Esophagus muscularis mucosa (tissue), 4 donors: ENCODE data around the gene LHX2. TPM values are rescaled to one million over a fixed set of nuclear protein-coding genes. Genes with fewer than 3 reads are reported as not detected.

Source experiments
- DNase-seq: peaks from one replicate; pipeline ENCODE4 v3.0.0-alpha.2; 2017; ENCODE audit errors: extremely low spot score
- H3K27ac ChIP-seq, 4 donors: fragments of 200-600 bp; sonication (generic); replicated peaks in 1 of 4; 1 replicate in 3 of 4; 2 replicates in 1 of 4; pipeline ENCODE4 v1.5.1; 2016 to 2019; ENCODE audit warnings: mild to moderate bottlenecking in 1 of 4
- H3K27me3 ChIP-seq, 4 donors: fragments of 200-600 bp; sonication (generic); one replicate each; pipeline versions ENCODE4 v1.5.1 to v1.6.0; 2016 to 2019
- H3K36me3 ChIP-seq, 4 donors: fragments of 200-600 bp; sonication (generic); one replicate each; pipeline ENCODE4 v1.5.1; 2016 to 2019
- H3K4me1 ChIP-seq, 4 donors: fragments of 200-600 bp; sonication (generic); one replicate each; pipeline ENCODE4 v1.5.1; 2016 to 2019
- H3K4me3 ChIP-seq, 4 donors: fragments of 200-600 bp; sonication (generic); 1 replicate in 2 of 4; 2 replicates in 2 of 4; pipeline ENCODE4 v1.5.1; 2016 to 2019; ENCODE audit warnings: mild to moderate bottlenecking in 4 of 4, moderate library complexity in 1 of 4
- H3K9me3 ChIP-seq, 4 donors: fragments of 200-600 bp; sonication (generic); 1 replicate in 3 of 4; 2 replicates in 1 of 4; pipeline ENCODE4 v1.5.1; 2016 to 2019
- EP300 ChIP-seq: sonication (generic); formaldehyde crosslinking; IDR thresholded peaks from one replicate; pipeline ENCODE4 v1.6.1; 2017; ENCODE audit warnings: antibody characterized with exemption
- POLR2A ChIP-seq: fragments of 450-650 bp; IDR thresholded peaks from one replicate; pipeline ENCODE4 v1.6.1; 2017; ENCODE audit warnings: antibody characterized with exemption, moderate library complexity, mild to moderate bottlenecking, low read depth
- POLR2AphosphoS5 ChIP-seq, 2 donors: sonication (generic); formaldehyde crosslinking; IDR thresholded peaks; one replicate each; pipeline ENCODE4 v1.6.1; 2017; ENCODE audit warnings: antibody characterized with exemption in 2 of 2
- WGBS: methylation state at CpG from one replicate; pipeline ENCODE4 v1.1.5; 2018; 5-methylcytosine and 5-hydroxymethylcytosine counted together
- intact Hi-C: fragments of 100-400 bp; cut with DNase I; formaldehyde crosslinking; loops from one replicate; pipeline ENCODE4 v1.15.1; 2023
- total RNA-seq, 4 donors: library from RNA; depleted of rRNA; stranded (reverse); fragments of >200 nt; gene quantifications; one replicate each; pipeline versions ENCODE4 v1.1.0 to v1.2.1, GENCODE V29; 2016
- TF ChIP-seq, protein P1 (sequence below), 3 experiments: fragments of 200-600 bp in 2 of 3; fragments of 450-650 bp in 1 of 3; sonication (generic) in 2 of 3; IDR thresholded peaks; one replicate each; pipeline ENCODE4 v1.5.1; 2017 to 2019; ENCODE audit warnings: antibody characterized with exemption in 3 of 3, mild to moderate bottlenecking in 2 of 3, moderate library complexity in 1 of 3

Gene LHX2
- total RNA-seq, 4 donors from 2014 or later, result not detected

DNA sequence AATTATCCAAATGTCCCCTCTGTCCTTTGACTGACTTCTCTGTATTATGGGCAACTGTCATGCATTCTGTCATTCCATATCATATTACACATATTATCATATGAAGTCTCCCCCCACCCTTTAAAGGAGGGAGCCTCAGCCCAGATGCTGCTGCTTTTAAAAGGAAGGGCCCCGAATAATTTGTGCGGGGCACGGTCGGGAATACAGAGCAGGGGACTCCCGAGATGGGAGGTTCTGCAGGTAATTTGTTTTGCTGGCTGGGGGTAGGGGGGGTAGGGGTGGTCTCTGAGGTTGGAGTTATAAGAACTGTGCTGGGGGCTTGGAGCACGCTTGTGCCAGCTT, 10.1 kb upstream of the LHX2 start:
- intact Hi-C loops, result no loop called here
- WGBS, result 10% methylated on average over 6 of the region's 6 CpGs
- no peak overlapping the region for H3K27ac ChIP-seq
- no peaks in the 10 kb centered on the region for H3K9me3 ChIP-seq
- no peak for DNase-seq
- H3K4me3 ChIP-seq, result no peak overlapping the region
- TF ChIP-seq POLR2A (no peak), POLR2AphosphoS5 (IDR thresholded peaks at IDR 0.05) (no peak)
- no peaks in the 10 kb centered on the region for H3K36me3 ChIP-seq
- H3K27me3 ChIP-seq, result peaks cover 4 to 98% (median 85%) of the 10 kb centered on the region in 4 donors
- H3K4me1 ChIP-seq, result peaks cover 6 to 42% (median 37%) of the 10 kb centered on the region in 4 donors

DNA sequence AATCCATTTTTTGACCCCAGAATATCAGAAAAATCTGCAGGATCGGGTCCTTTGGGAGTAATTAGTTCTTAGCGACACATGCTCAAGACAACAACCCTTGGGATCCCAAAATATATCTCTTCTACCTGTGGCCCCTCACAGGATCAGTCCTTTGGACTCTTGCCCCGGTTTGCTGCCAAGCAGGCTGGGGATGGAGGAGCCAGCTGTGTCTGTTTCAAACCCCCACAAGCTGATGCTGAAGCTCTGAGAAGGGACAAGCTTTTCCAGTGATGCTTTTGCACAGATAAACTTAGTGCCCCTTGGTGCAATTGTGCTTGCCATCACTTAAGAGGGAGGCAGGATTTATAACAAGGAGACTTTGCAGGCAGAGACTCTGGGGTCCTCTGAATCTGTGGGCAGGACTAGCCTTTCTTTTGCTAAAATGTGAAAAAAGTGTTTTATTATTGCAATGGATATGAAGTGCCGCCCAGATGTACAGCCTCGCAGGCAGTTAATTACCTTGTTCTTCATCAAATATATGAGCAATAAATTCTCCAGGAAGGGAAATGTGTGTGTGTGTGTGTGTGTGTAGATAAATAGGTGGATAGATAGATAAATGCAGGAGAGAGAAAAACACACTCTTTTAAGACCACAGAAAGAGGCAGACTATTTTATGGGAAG, 9.6 kb upstream of the LHX2 start:
- Histone ChIP-seq H3K27ac (no peak overlapping the region), H3K9me3 (no peaks in the 10 kb centered on the region), H3K4me1 (peaks cover 6 to 36% (median 31%) of the 10 kb centered on the region in 4 donors), H3K4me3 (no peak overlapping the region), H3K36me3 (no peaks in the 10 kb centered on the region), H3K27me3 (peaks cover 4 to 98% (median 85%) of the 10 kb centered on the region in 4 donors)
- DNase-seq, result no peak
- intact Hi-C loops, result no loop called here
- TF ChIP-seq POLR2AphosphoS5 (IDR thresholded peaks at IDR 0.05) (no peak), POLR2A (no peak), EP300 (no peak)
- TF ChIP-seq, protein P1, sequence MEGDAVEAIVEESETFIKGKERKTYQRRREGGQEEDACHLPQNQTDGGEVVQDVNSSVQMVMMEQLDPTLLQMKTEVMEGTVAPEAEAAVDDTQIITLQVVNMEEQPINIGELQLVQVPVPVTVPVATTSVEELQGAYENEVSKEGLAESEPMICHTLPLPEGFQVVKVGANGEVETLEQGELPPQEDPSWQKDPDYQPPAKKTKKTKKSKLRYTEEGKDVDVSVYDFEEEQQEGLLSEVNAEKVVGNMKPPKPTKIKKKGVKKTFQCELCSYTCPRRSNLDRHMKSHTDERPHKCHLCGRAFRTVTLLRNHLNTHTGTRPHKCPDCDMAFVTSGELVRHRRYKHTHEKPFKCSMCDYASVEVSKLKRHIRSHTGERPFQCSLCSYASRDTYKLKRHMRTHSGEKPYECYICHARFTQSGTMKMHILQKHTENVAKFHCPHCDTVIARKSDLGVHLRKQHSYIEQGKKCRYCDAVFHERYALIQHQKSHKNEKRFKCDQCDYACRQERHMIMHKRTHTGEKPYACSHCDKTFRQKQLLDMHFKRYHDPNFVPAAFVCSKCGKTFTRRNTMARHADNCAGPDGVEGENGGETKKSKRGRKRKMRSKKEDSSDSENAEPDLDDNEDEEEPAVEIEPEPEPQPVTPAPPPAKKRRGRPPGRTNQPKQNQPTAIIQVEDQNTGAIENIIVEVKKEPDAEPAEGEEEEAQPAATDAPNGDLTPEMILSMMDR (IDR thresholded peaks at IDR 0.05), result no peak
- WGBS, result 4% methylated on average over 5 of the region's 5 CpGs

DNA sequence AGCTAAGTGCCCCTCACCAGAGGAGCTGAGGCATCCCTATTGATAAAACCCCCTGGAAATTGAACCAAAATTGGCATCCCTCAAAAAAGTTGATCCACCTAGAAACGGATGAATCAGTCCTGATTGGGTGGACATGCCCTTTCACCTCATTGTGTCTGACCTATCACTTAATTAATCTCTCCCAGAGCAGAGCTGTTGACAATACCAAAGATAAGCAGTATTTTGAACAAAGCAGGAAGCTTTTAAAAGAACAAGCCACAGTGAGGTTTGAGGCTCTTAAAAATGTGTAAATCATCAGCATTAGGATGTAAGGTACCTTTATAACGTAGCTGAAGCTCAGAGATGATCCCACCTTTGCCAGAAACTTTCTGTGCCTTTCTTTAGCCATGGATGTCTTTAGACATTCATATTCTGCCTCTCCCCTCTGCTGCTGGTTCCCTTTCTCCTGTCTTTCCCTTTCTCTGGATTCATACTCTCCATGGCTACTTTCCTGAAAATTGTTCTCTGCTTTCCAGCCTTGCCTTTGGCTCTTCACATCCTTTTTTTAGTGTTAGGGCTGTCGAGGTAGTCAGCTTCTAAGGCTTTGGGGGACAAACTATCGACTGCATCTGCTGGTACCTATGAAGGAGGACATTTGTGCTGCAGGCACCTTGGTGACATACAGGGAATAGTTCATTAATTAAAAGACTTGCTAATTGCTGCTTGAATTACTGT, 7.8 kb upstream of the LHX2 start:
- Histone ChIP-seq H3K9me3 (no peaks in the 10 kb centered on the region), H3K27ac (no peak overlapping the region), H3K4me1 (peaks cover 16 to 32% (median 28%) of the 10 kb centered on the region in 4 donors), H3K27me3 (peaks cover 11 to 98% (median 85%) of the 10 kb centered on the region in 4 donors), H3K36me3 (no peaks in the 10 kb centered on the region), H3K4me3 (no peak overlapping the region)
- WGBS, result 8% methylated on average over 4 of the region's 4 CpGs
- TF ChIP-seq POLR2AphosphoS5 (IDR thresholded peaks at IDR 0.05), result no peak
- intact Hi-C loops, result no loop called here
- no peak for DNase-seq

DNA sequence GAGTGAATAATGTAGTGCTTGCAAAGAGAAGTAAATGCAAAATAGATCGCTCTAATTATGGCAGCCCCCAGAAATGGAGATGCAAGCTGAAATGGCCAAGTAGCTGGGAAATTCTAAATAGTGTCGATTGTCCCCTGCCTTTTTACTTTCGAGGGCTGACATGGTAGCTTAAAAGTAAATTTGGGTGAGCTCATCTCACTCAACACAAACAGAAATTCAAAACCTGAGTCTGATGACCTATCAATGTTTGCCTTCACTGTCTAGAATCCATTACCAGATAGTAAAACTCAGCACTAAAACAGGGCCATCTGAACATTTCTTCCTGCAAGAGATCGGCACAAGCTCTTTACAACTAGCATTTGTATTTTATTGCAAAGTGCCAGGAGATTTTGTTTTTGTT, 7.0 kb upstream of the LHX2 start:
- 12% methylated on average over 4 of the region's 4 CpGs for WGBS
- Histone ChIP-seq H3K4me3 (no peak overlapping the region), H3K27me3 (peaks cover 11 to 100% (median 88%) of the 10 kb centered on the region in 4 donors), H3K27ac (no peak overlapping the region), H3K36me3 (no peaks in the 10 kb centered on the region), H3K9me3 (no peaks in the 10 kb centered on the region), H3K4me1 (peaks cover 12 to 35% (median 28%) of the 10 kb centered on the region in 4 donors)
- intact Hi-C loops, result no loop called here
- TF ChIP-seq EP300, result no peak
- no peak for TF ChIP-seq POLR2A
- TF ChIP-seq, protein P1 (IDR thresholded peaks at IDR 0.05), result no peak
- no peak for TF ChIP-seq POLR2AphosphoS5 (IDR thresholded peaks at IDR 0.05)
- no peak for DNase-seq

DNA sequence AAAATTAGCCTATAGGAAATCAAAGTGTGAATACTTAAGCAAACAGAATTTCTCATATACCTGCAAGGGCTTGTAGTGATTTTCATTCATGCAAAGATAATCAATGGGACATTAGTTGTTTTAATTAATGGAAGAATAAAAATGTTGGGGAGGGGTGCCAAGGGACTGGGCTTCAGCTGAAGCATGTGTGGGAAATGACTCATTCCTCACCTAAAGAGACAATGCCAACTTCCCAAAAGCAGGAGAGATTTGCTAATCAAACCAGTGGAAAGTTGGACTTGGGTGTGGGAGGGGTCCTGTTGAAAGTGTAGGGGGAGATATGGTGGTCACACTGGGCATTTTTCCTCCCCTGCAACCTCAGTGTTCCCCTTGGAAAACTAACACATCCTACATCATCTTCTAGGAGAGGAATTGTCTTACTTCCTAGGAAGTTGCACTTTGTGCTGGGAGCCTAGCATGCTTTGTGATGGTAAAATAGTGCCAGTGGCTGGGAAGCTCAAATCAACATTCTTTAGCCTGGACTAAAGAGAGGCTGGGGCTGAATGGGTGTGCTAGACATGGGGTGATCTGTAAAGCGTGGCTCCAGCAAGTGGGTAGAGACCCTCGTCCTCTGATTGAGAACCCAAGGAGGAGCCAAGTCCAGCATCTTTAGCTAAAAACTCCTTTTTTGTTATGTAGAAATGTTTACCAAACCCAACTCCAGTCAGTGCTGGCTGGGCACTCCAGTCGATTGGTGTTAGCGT, 6.4 kb upstream of the LHX2 start:
- Histone ChIP-seq H3K36me3 (no peaks in the 10 kb centered on the region), H3K27me3 (peaks cover 9 to 100% (median 92%) of the 10 kb centered on the region in 4 donors), H3K4me3 (no peak overlapping the region), H3K4me1 (peaks cover 12 to 34% (median 24%) of the 10 kb centered on the region in 4 donors), H3K27ac (no peak overlapping the region), H3K9me3 (no peaks in the 10 kb centered on the region)
- DNase-seq, result no peak
- WGBS, result 5% methylated on average over 4 of the region's 4 CpGs
- TF ChIP-seq, protein P1 (IDR thresholded peaks at IDR 0.05), result no peak
- no peak for TF ChIP-seq POLR2A
- TF ChIP-seq POLR2AphosphoS5 (IDR thresholded peaks at IDR 0.05), result no peak
- TF ChIP-seq EP300, result no peak
- intact Hi-C loops, result no loop called here
